GM12874 (cell line): Measurements from ENCODE around the gene DDX51.

Experiments used
- CTCF ChIP-seq: IDR thresholded peaks from 2 replicates; pipeline ENCODE4 v1.5.1; 2011; ENCODE audit warnings: low read depth, mild to moderate bottlenecking, control low read depth, low read length, moderate library complexity; ENCODE audit not compliant: insufficient read depth

Gene DDX51

GRCh38 chr12:132182206-132182710, 38.1 kb upstream of the DDX51 start:
- no peak for TF ChIP-seq CTCF

- no peak for TF ChIP-seq CTCF
Observed at GRCh38 chr12:132181570-132182200, 37.6 kb upstream of the DDX51 start.

GRCh38 chr12:132180648-132181546, 36.8 kb upstream of the DDX51 start:
- TF ChIP-seq CTCF = no peak

- TF ChIP-seq CTCF = no peak
Observed at GRCh38 chr12:132179431-132180362, 35.6 kb upstream of the DDX51 start.

GRCh38 chr12:132178801-132179401, 34.8 kb upstream of the DDX51 start:
- TF ChIP-seq CTCF = no peak

- TF ChIP-seq CTCF = no peak
Observed at GRCh38 chr12:132178316-132178715, 34.2 kb upstream of the DDX51 start.
